HFFc6 (cell line): ENCODE measurements around the gene GIPC2. TPM values are rescaled to one million over a fixed set of nuclear protein-coding genes. Genes with fewer than 3 reads are reported as not detected.
A peak's percentile ranks its signal among the peaks of the same experiment; 100 is the strongest.

Source experiments
- DNase-seq: peaks from one replicate; pipeline ENCODE4 v3.0.0-alpha.2; 2018
- H3K27ac Mint-ChIP-seq: 2 replicates; pipeline ENCODE4 v1.8.0; 2020; ENCODE audit warnings: mild to moderate bottlenecking, mixed read lengths
- H3K27me3 Mint-ChIP-seq: 2 replicates; pipeline ENCODE4 v1.8.0; 2021; ENCODE audit warnings: mild to moderate bottlenecking, moderate library complexity, mixed read lengths; ENCODE audit not compliant: insufficient read depth
- H3K36me3 Mint-ChIP-seq: 2 replicates; pipeline ENCODE4 v1.8.0; 2021; ENCODE audit warnings: low read depth, mixed read lengths
- H3K4me1 Mint-ChIP-seq: 2 replicates; pipeline ENCODE4 v1.8.0; 2020; ENCODE audit warnings: low read depth, mixed read lengths
- H3K4me3 Mint-ChIP-seq: 2 replicates; pipeline ENCODE4 v1.8.0; 2020; ENCODE audit warnings: mild to moderate bottlenecking, moderate library complexity, mixed read lengths
- H3K9me3 Mint-ChIP-seq: 2 replicates; pipeline ENCODE4 v1.8.0; 2020; ENCODE audit warnings: mild to moderate bottlenecking, mixed read lengths
- CTCF ChIP-seq: fragments of 200-600 bp; sonication (generic); IDR thresholded peaks from 2 replicates; pipeline ENCODE4 v1.5.0; 2021; ENCODE audit warnings: antibody characterized with exemption, mild to moderate bottlenecking
- total RNA-seq, 6 experiments: library from RNA; stranded (reverse); fragmentation: NEBNext Ultra II Directional; extraction: Animal tissue kit (Norgen Biotek cat#: 25700); gene quantifications; 2 replicates in 1 of 6; 3 replicates in 5 of 6; pipeline ENCODE4 v1.2.3, GENCODE V29; 2021

The GIPC2 gene
- total RNA-seq, 6 experiments from 2014 or later = 0.17 to 1.00 (median 0.26) TPM

GRCh38 chr1:78088015-78088414 is 42.2 kb downstream of the GIPC2 start:
- Mint-ChIP-seq H3K27me3 (no peaks in the 10 kb centered on the region), H3K36me3 (peaks cover 27% of the 10 kb centered on the region), H3K4me3 (no peak overlapping the region), H3K27ac (no peak overlapping the region), H3K9me3 (peaks cover 19% of the 10 kb centered on the region), H3K4me1 (peaks cover 70% of the 10 kb centered on the region)
- no peak for DNase-seq
- TF ChIP-seq CTCF = no peak

- H3K36me3 Mint-ChIP-seq = peaks cover 27% of the 10 kb centered on the region
- H3K4me1 Mint-ChIP-seq = peaks cover 70% of the 10 kb centered on the region
- H3K27me3 Mint-ChIP-seq = no peaks in the 10 kb centered on the region
- no peak overlapping the region for H3K4me3 Mint-ChIP-seq
- TF ChIP-seq CTCF = no peak
- DNase-seq = no peak
- peaks cover 19% of the 10 kb centered on the region for H3K9me3 Mint-ChIP-seq
- H3K27ac Mint-ChIP-seq = no peak overlapping the region
Measured at GRCh38 chr1:78088486-78088885, 42.7 kb downstream of the GIPC2 start.

GRCh38 chr1:78089010-78089409 is 43.2 kb downstream of the GIPC2 start:
- DNase-seq = no peak
- peaks cover 27% of the 10 kb centered on the region for H3K36me3 Mint-ChIP-seq
- no peak overlapping the region for H3K4me3 Mint-ChIP-seq
- H3K9me3 Mint-ChIP-seq = peaks cover 19% of the 10 kb centered on the region
- TF ChIP-seq CTCF = no peak
- H3K4me1 Mint-ChIP-seq = peaks cover 71% of the 10 kb centered on the region
- H3K27ac Mint-ChIP-seq = peak overlapping the region; percentile 32; the same call in 1 of the 2 replicates
- no peaks in the 10 kb centered on the region for H3K27me3 Mint-ChIP-seq

GRCh38 chr1:78090472-78091133 is 44.8 kb downstream of the GIPC2 start:
- peaks cover 15% of the 10 kb centered on the region for H3K9me3 Mint-ChIP-seq
- H3K4me1 Mint-ChIP-seq = peaks cover 75% of the 10 kb centered on the region
- TF ChIP-seq CTCF = no peak
- peak overlapping the region; percentile 33 for H3K4me3 Mint-ChIP-seq
- no peak for DNase-seq
- no peaks in the 10 kb centered on the region for H3K27me3 Mint-ChIP-seq
- H3K36me3 Mint-ChIP-seq = peaks cover 15% of the 10 kb centered on the region
- H3K27ac Mint-ChIP-seq = peak overlapping the region; percentile 60

- no peak for DNase-seq
- no peaks in the 10 kb centered on the region for H3K27me3 Mint-ChIP-seq
- H3K27ac Mint-ChIP-seq = peak overlapping the region; percentile 73; the same call in 1 of the 2 replicates
- H3K4me1 Mint-ChIP-seq = peaks cover 79% of the 10 kb centered on the region
- H3K36me3 Mint-ChIP-seq = peaks cover 8% of the 10 kb centered on the region
- TF ChIP-seq CTCF = no peak
- no peak overlapping the region for H3K4me3 Mint-ChIP-seq
- H3K9me3 Mint-ChIP-seq = peaks cover 8% of the 10 kb centered on the region
Measured at GRCh38 chr1:78091215-78091813, 45.5 kb downstream of the GIPC2 start.
